ENCODE measurements around the gene GLCCI1. TPM values are rescaled to one million over a fixed set of nuclear protein-coding genes. Genes with fewer than 3 reads are reported as not detected.
A peak's percentile ranks its signal among the peaks of the same experiment; 100 is the strongest.

GLCCI1 gene
- total and polyA plus RNA-seq, 10 donors, result 9.1 to 53.2 (median 42.6) TPM

DNA sequence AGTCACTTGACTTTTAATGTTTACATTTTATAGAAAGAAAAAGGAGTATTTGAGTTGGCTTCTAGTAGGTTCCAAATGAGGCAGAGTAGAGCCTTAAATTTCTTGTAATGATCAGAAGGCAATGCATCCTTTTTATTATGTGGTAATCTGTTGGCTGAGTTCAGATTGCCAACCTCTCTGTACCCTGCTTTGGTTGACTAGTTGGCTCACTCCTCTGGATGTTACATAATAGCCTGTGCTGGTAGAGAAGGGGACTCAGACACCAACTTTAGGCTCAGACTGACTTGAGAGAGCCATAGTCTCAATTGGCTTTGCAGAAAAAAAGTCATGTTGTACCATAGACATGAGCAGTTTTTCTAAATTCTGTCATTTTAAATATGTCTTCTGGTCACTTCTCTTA lies 46.8 kb upstream of the GLCCI1 start:
- Histone ChIP-seq H3K4me1 (peaks cover 0 to 52% (median 15%) of the 10 kb centered on the region in 6 donors), H3K9me3 (no peaks in the 10 kb centered on the region), H3K27ac (no peak overlapping the region), H3K4me3 (no peak overlapping the region), H3K36me3 (no peaks in the 10 kb centered on the region), H3K27me3 (replicated peaks in 1 of 7) (no peaks in the 10 kb centered on the region)
- DNase-seq, result no peak
- TF ChIP-seq POLR2AphosphoS5 (IDR thresholded peaks at IDR 0.05) (no peak), POLR2A (IDR thresholded peaks at IDR 0.05) (no peak)
- TF ChIP-seq, protein P1, sequence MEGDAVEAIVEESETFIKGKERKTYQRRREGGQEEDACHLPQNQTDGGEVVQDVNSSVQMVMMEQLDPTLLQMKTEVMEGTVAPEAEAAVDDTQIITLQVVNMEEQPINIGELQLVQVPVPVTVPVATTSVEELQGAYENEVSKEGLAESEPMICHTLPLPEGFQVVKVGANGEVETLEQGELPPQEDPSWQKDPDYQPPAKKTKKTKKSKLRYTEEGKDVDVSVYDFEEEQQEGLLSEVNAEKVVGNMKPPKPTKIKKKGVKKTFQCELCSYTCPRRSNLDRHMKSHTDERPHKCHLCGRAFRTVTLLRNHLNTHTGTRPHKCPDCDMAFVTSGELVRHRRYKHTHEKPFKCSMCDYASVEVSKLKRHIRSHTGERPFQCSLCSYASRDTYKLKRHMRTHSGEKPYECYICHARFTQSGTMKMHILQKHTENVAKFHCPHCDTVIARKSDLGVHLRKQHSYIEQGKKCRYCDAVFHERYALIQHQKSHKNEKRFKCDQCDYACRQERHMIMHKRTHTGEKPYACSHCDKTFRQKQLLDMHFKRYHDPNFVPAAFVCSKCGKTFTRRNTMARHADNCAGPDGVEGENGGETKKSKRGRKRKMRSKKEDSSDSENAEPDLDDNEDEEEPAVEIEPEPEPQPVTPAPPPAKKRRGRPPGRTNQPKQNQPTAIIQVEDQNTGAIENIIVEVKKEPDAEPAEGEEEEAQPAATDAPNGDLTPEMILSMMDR (IDR thresholded peaks at IDR 0.05 in 8 of 11, conservative IDR thresholded peaks at IDR 0.05 in 3 of 11), result no peak
- intact Hi-C loops (cut with DNase I; ENCODE audit: low total_unique reads), result no loop called here

DNA sequence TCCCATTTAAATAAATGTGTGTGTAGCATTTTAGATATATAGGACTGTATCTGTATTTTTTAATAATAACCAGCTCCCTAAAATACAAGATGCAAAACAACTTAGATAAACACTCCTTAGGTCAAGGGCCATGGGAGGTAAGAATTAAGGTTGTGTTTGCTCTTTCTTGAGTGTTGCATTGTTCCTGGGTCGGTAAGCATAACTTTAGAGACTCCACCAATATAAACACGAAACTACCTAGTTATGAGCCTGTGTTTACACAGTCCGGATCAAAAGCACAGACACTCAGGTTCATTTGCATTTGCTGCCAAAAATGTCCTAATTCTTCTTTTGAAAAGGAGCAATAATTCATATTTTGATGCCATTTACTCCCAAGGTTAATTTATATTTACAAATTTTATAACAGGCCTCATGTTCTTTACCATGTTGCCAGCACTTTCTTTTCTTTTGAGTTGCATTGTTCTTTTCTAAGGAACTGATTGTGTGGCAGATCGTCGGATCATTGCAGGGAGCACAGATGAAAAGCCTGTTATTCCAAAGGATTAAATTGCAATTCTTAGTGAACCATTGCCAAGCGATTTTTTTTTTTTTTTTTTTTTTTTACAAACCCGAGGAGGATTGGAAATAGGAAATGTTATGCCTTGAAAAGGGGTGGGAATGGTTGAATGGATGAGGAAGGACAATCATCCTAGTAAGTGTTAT lies 45.8 kb upstream of the GLCCI1 start:
- no peaks in the 10 kb centered on the region for H3K27me3 ChIP-seq (replicated peaks in 1 of 7)
- TF ChIP-seq POLR2A (IDR thresholded peaks at IDR 0.05), result no peak
- TF ChIP-seq POLR2AphosphoS5 (IDR thresholded peaks at IDR 0.05), result no peak
- TF ChIP-seq, protein P1 (IDR thresholded peaks at IDR 0.05 in 8 of 11, conservative IDR thresholded peaks at IDR 0.05 in 3 of 11), result no peak
- 80 to 88% (median 83%) methylated on average over 7 of the region's 7 CpGs for WGBS, 5 donors

DNA sequence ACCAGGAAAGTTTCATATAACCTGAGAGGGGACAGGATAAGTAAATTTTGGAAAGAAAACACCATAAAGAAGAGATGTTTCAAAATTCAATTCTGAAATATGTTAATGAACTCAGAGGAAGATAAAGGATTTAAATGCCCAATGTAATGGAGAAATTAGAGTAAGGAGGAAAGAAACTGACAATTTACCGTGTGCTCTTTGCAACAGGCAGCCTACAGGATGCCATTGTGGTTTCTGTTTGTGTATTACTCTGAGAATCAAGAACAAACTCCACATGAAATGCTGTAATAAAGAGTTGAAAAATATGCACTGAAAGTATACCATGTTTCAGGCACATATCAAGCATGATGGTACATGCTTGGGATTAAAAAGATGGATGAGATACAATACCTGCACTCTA lies 44.8 kb upstream of the GLCCI1 start:
- H3K27me3 ChIP-seq (replicated peaks in 1 of 7), result no peaks in the 10 kb centered on the region
- WGBS, 5 donors, result 19 to 37% (median 24%) methylated on average over 1 of the region's 1 CpG
- H3K4me1 ChIP-seq, result peaks cover 0 to 52% (median 15%) of the 10 kb centered on the region in 6 donors
- no peaks in the 10 kb centered on the region for H3K9me3 ChIP-seq
- DNase-seq, result no peak
- H3K27ac ChIP-seq, result no peak overlapping the region
- H3K4me3 ChIP-seq, result no peak overlapping the region
- H3K36me3 ChIP-seq, result no peaks in the 10 kb centered on the region
- intact Hi-C loops (cut with DNase I; ENCODE audit: low total_unique reads), result no loop called here
- TF ChIP-seq POLR2AphosphoS5 (IDR thresholded peaks at IDR 0.05) (no peak), POLR2A (IDR thresholded peaks at IDR 0.05) (no peak)
- TF ChIP-seq, protein P1 (IDR thresholded peaks at IDR 0.05 in 8 of 11, conservative IDR thresholded peaks at IDR 0.05 in 3 of 11), result no peak

More for the DNA sequence above, 45.8 kb upstream of the GLCCI1 start:
- Histone ChIP-seq H3K4me1 (peaks cover 0 to 52% (median 15%) of the 10 kb centered on the region in 6 donors), H3K27ac (peak overlapping the region in 1 of 8 donors; percentile 5), H3K4me3 (no peak overlapping the region), H3K9me3 (no peaks in the 10 kb centered on the region), H3K36me3 (no peaks in the 10 kb centered on the region)
- intact Hi-C loops (cut with DNase I; ENCODE audit: low total_unique reads), result no loop called here
- no peak for DNase-seq

DNA sequence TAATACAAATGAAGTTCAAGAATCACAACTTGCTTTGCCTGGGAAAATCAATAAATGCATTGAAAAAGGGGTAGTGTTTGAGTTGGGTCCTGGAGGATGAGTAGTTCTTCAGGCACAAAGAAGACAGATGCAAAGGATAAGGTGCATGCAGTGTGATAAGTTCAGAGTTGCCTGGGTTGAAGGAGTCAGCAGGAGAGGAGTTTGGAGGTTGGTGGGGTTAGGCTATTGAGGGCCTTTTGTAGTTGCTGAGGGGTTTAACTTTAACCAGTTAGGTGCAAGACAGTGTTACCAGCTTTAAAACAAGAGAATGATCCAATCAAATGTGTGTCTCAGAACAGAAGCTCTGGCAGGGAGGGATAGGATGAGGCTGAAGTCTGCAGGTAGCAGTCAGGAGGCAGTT lies 44.3 kb upstream of the GLCCI1 start:
- H3K27ac ChIP-seq, result no peak overlapping the region
- no peaks in the 10 kb centered on the region for H3K36me3 ChIP-seq
- H3K27me3 ChIP-seq (replicated peaks in 1 of 7), result no peaks in the 10 kb centered on the region
- no peak for DNase-seq
- TF ChIP-seq, protein P1 (IDR thresholded peaks at IDR 0.05 in 8 of 11, conservative IDR thresholded peaks at IDR 0.05 in 3 of 11), result no peak
- no peak for TF ChIP-seq POLR2A (IDR thresholded peaks at IDR 0.05)
- no peak for TF ChIP-seq POLR2AphosphoS5 (IDR thresholded peaks at IDR 0.05)
- no peaks in the 10 kb centered on the region for H3K9me3 ChIP-seq
- intact Hi-C loops (cut with DNase I; ENCODE audit: low total_unique reads), result no loop called here
- H3K4me3 ChIP-seq, result no peak overlapping the region
- H3K4me1 ChIP-seq, result peaks cover 0 to 47% (median 15%) of the 10 kb centered on the region in 6 donors

Data from spleen (tissue), 11 donors.